ENCODE data around the gene SMNDC1.

GRCh38 chr10:110304780-110305421 lies at the start of gene SMNDC1:
- no peak for TF ChIP-seq CTCF (IDR thresholded peaks at IDR 0.05; ENCODE audit: borderline replicate concordance, extremely low read depth, low read length, poor library complexity, severe bottlenecking)
- TF ChIP-seq EZH2 (IDR thresholded peaks at IDR 0.05; ENCODE audit: borderline replicate concordance, low read depth, low read length, severe bottlenecking), result no peak
